Caco-2 (cell line): Measurements from ENCODE around the gene TACC3. TPM values are rescaled to one million over a fixed set of nuclear protein-coding genes. Genes with fewer than 3 reads are reported as not detected.
A peak's percentile ranks its signal among the peaks of the same experiment; 100 is the strongest.

Experiments used
- BruUV-seq: library from RNA; stranded (reverse); fragments of 400-500 nt; replicated peaks from 2 replicates; lab custom pipeline; 2021; lab: Mats Ljungman, UMichigan
- CTCF ChIA-PET: fragments of 300-600 bp; sonication (Branson Sonifier 250); formaldehyde crosslinking; loops from one replicate; lab custom pipeline; 2022; ENCODE audit warnings: antibody characterized with exemption; lab: Charles Lee
- POLR2A ChIA-PET: fragments of 300-600 bp; sonication (Branson Sonifier 250); formaldehyde crosslinking; loops from one replicate; lab custom pipeline; 2022; ENCODE audit warnings: antibody characterized with exemption; lab: Charles Lee
- DNase-seq, 2 experiments: peaks; one replicate each; pipeline versions ENCODE4 v3.0.0 to v3.0.0-alpha.2; 2020 to 2022
- H3K27me3 ChIP-seq: replicated peaks from 2 replicates; pipeline ENCODE4 v1.6.0; 2011; ENCODE audit warnings: low read length; ENCODE audit not compliant: control insufficient read depth, insufficient read depth
- H3K36me3 ChIP-seq: 2 replicates; pipeline ENCODE4 v1.5.1; 2011; ENCODE audit warnings: low read length; ENCODE audit not compliant: control insufficient read depth, insufficient read depth
- H3K4me1 ChIP-seq: fragments of 250-450 bp; sonication (Bioruptor Pico); 2 replicates; pipeline ENCODE4 v1.5.1; 2020; ENCODE audit warnings: mild to moderate bottlenecking
- H3K4me3 ChIP-seq: 2 replicates; pipeline ENCODE4 v1.5.1; 2011; ENCODE audit warnings: low read depth, mild to moderate bottlenecking, control low read depth, low read length
- H3K9me3 ChIP-seq: fragments of 250-450 bp; sonication (Bioruptor Pico); 2 replicates; pipeline ENCODE4 v1.5.1; 2020; ENCODE audit warnings: mild to moderate bottlenecking, moderate library complexity
- H3K27ac Mint-ChIP-seq: one replicate; pipeline ENCODE4 v1.8.0; 2022; ENCODE audit warnings: mixed read lengths; ENCODE audit not compliant: unreplicated experiment
- H3K27me3 Mint-ChIP-seq: one replicate; pipeline ENCODE4 v1.8.0; 2022; ENCODE audit warnings: mixed read lengths; ENCODE audit not compliant: insufficient read depth, unreplicated experiment
- H3K36me3 Mint-ChIP-seq: one replicate; pipeline ENCODE4 v1.8.0; 2022; ENCODE audit warnings: mild to moderate bottlenecking, mixed read lengths; ENCODE audit not compliant: insufficient read depth, unreplicated experiment
- H3K4me1 Mint-ChIP-seq: one replicate; pipeline ENCODE4 v1.8.0; 2022; ENCODE audit warnings: low read depth, mixed read lengths; ENCODE audit not compliant: unreplicated experiment
- H3K4me3 Mint-ChIP-seq: one replicate; pipeline ENCODE4 v1.8.0; 2022; ENCODE audit warnings: mild to moderate bottlenecking, moderate library complexity, mixed read lengths; ENCODE audit not compliant: unreplicated experiment
- H3K9me3 Mint-ChIP-seq: one replicate; pipeline ENCODE4 v1.8.0; 2022; ENCODE audit warnings: mixed read lengths; ENCODE audit not compliant: unreplicated experiment
- CTCF ChIP-seq, 2 experiments: fragments of 200-600 bp in 1 of 2; IDR thresholded peaks; 1 replicate in 1 of 2; 2 replicates in 1 of 2; pipeline versions ENCODE4 v1.5.1 to v1.8.0; 2011 to 2022; ENCODE audit warnings: antibody characterized with exemption in 1 of 2, control low read depth in 1 of 2, inconsistent platforms in 1 of 2, low read depth in 1 of 2, low read length in 1 of 2, mild to moderate bottlenecking in 1 of 2, moderate library complexity in 1 of 2; ENCODE audit not compliant: insufficient read depth in 1 of 2, severe bottlenecking in 1 of 2, unreplicated experiment in 1 of 2
- intact Hi-C: fragments of 100-400 bp; cut with micrococcal nuclease; formaldehyde crosslinking; loops from one replicate; pipeline ENCODE4 v1.10.0; 2022; ENCODE audit not compliant: unreplicated experiment
- total RNA-seq: library from RNA; stranded (reverse); gene quantifications from 2 replicates; pipeline ENCODE4 v1.2.3, GENCODE V29; 2022

TACC3 gene
- total RNA-seq, 1 experiment from 2014 or later: 106 TPM

GRCh38 chr4:1683261-1683735 lies 38.0 kb upstream of the TACC3 start:
- POLR2A ChIA-PET: no interaction called here
- peak overlapping the region; percentile 59 for H3K27ac Mint-ChIP-seq
- H3K27me3 Mint-ChIP-seq: no peaks in the 10 kb centered on the region
- TF ChIP-seq CTCF (IDR thresholded peaks at IDR 0.05; ENCODE audit: insufficient read depth in 1 of 2, low read depth in 1 of 2, low read length in 1 of 2, severe bottlenecking in 1 of 2, unreplicated experiment in 1 of 2): no peak
- intact Hi-C loops: no loop called here
- Histone ChIP-seq H3K4me1 (peaks cover 10% of the 10 kb centered on the region; the same call in 1 of the 2 replicates), H3K36me3 (no peaks in the 10 kb centered on the region), H3K9me3 (no peaks in the 10 kb centered on the region), H3K4me3 (peak overlapping the region; percentile 67), H3K27me3 (no peaks in the 10 kb centered on the region)
- peak overlapping the region; percentile 77 for H3K4me3 Mint-ChIP-seq
- no peak for DNase-seq
- H3K9me3 Mint-ChIP-seq: no peaks in the 10 kb centered on the region
- CTCF ChIA-PET: interaction anchor here (0.6 kb wide), 1 partner anchor 38 kb away, joined by 3 read pairs; the partner anchor contains the start of gene TMEM129
- no TSS peak for BruUV-seq
- peaks cover 8% of the 10 kb centered on the region for H3K4me1 Mint-ChIP-seq
- peaks cover 30% of the 10 kb centered on the region for H3K36me3 Mint-ChIP-seq

- no peaks in the 10 kb centered on the region for H3K27me3 ChIP-seq
- H3K4me1 Mint-ChIP-seq: peaks cover 8% of the 10 kb centered on the region
- peak; percentile 86 to 97 for DNase-seq
- intact Hi-C loops: no loop called here
- no TSS peak for BruUV-seq
- H3K9me3 ChIP-seq: no peaks in the 10 kb centered on the region
- peak within 1 kb of the TSS; percentile 77 for H3K4me3 Mint-ChIP-seq
- H3K27ac Mint-ChIP-seq: peak within 1 kb of the TSS; percentile 59
- peaks cover 10% of the 10 kb centered on the region; the same call in 1 of the 2 replicates for H3K4me1 ChIP-seq
- H3K27me3 Mint-ChIP-seq: no peaks in the 10 kb centered on the region
- no peak for TF ChIP-seq CTCF (IDR thresholded peaks at IDR 0.05; ENCODE audit: insufficient read depth in 1 of 2, low read depth in 1 of 2, low read length in 1 of 2, severe bottlenecking in 1 of 2, unreplicated experiment in 1 of 2)
- peak within 1 kb of the TSS; percentile 72 for H3K4me3 ChIP-seq
- H3K36me3 Mint-ChIP-seq: peaks cover 33% of the 10 kb centered on the region
- POLR2A ChIA-PET: no interaction called here
- no peaks in the 10 kb centered on the region for H3K36me3 ChIP-seq
- CTCF ChIA-PET: interaction anchor here (0.6 kb wide), 1 partner anchor 37 kb away, joined by 3 read pairs; the partner anchor contains the start of gene TMEM129
- no peaks in the 10 kb centered on the region for H3K9me3 Mint-ChIP-seq
Observed at GRCh38 chr4:1683736-1684505, 37.4 kb upstream of the TACC3 start, which contains the start of gene FAM53A. Gene FAM53A (minus strand): TSS chr4:1684313. CDS start chr4:1668741, 15,572 bp downstream.

GRCh38 chr4:1684506-1685234 lies 36.7 kb upstream of the TACC3 start:
- CTCF ChIA-PET: no interaction called here
- Mint-ChIP-seq H3K27me3 (no peaks in the 10 kb centered on the region), H3K4me3 (peak overlapping the region; percentile 73), H3K36me3 (peaks cover 41% of the 10 kb centered on the region), H3K9me3 (no peaks in the 10 kb centered on the region), H3K4me1 (peaks cover 8% of the 10 kb centered on the region), H3K27ac (no peak overlapping the region)
- intact Hi-C loops: no loop called here
- Histone ChIP-seq H3K4me3 (peak overlapping the region; percentile 72), H3K27me3 (no peaks in the 10 kb centered on the region), H3K36me3 (no peaks in the 10 kb centered on the region), H3K9me3 (no peaks in the 10 kb centered on the region), H3K4me1 (peaks cover 10% of the 10 kb centered on the region; the same call in 1 of the 2 replicates)
- no TSS peak for BruUV-seq
- peak; percentile 35 to 45 for DNase-seq
- no peak for TF ChIP-seq CTCF (IDR thresholded peaks at IDR 0.05; ENCODE audit: insufficient read depth in 1 of 2, low read depth in 1 of 2, low read length in 1 of 2, severe bottlenecking in 1 of 2, unreplicated experiment in 1 of 2)
- POLR2A ChIA-PET: no interaction called here
